Stimulated activated CD4-positive, alpha-beta T cell treated with anti-CD3 and anti-CD28 coated beads, Interleukin-15, amount 100 ng/mL, for 1 hour (primary cell): ENCODE data around the gene DPF3.

Source experiments
- DNase-seq, 2 donors: peaks; one replicate each; pipeline ENCODE4 v3.0.0-alpha.2; 2020; ENCODE audit warnings: low read depth in 1 of 2, low spot score in 1 of 2

Gene DPF3

GRCh38 chr14:72904840-72905561 lies 11.1 kb upstream of the DPF3 start:
- peak in 1 of 2 donors; percentile 29 for DNase-seq

- DNase-seq = no peak
Measured at GRCh38 chr14:72904218-72904617, 10.3 kb upstream of the DPF3 start.

GRCh38 chr14:72903716-72904115 lies 9.8 kb upstream of the DPF3 start:
- no peak for DNase-seq

GRCh38 chr14:72902801-72903530 lies 9.1 kb upstream of the DPF3 start:
- no peak for DNase-seq

- DNase-seq = no peak
Measured at GRCh38 chr14:72901361-72901760, 7.5 kb upstream of the DPF3 start.

- no peak for DNase-seq
Measured at GRCh38 chr14:72898448-72898847, 4.5 kb upstream of the DPF3 start.

- no peak for DNase-seq
Measured at GRCh38 chr14:72894623-72895378, 900 bp upstream of the DPF3 start.

- no peak for DNase-seq
Measured at GRCh38 chr14:72894323-72894622, 372 bp upstream of the DPF3 start.

- peak in 1 of 2 donors; percentile 12 for DNase-seq
Measured at GRCh38 chr14:72892879-72893635, 844 bp downstream of the DPF3 start.

GRCh38 chr14:72892103-72892878 lies 1.6 kb downstream of the DPF3 start:
- peak in 1 of 2 donors; percentile 8 for DNase-seq

GRCh38 chr14:72891666-72892102 lies 2.2 kb downstream of the DPF3 start:
- no peak for DNase-seq

GRCh38 chr14:72889366-72889765 lies 4.5 kb downstream of the DPF3 start:
- no peak for DNase-seq

- DNase-seq = no peak
Measured at GRCh38 chr14:72888636-72889201, 5.2 kb downstream of the DPF3 start.

- no peak for DNase-seq
Measured at GRCh38 chr14:72888192-72888591, 5.7 kb downstream of the DPF3 start.

GRCh38 chr14:72887514-72887913 lies 6.4 kb downstream of the DPF3 start:
- DNase-seq = no peak

- no peak for DNase-seq
Measured at GRCh38 chr14:72884386-72884785, 9.5 kb downstream of the DPF3 start.

GRCh38 chr14:72883961-72884360 lies 9.9 kb downstream of the DPF3 start:
- no peak for DNase-seq

- no peak for DNase-seq
Measured at GRCh38 chr14:72883109-72883508, 10.8 kb downstream of the DPF3 start.

GRCh38 chr14:72882463-72882862 lies 11.4 kb downstream of the DPF3 start:
- no peak for DNase-seq

GRCh38 chr14:72882047-72882446 lies 11.9 kb downstream of the DPF3 start:
- no peak for DNase-seq
